ENCODE measurements around the gene TRABD2B. TPM values are rescaled to one million over a fixed set of nuclear protein-coding genes. Genes with fewer than 3 reads are reported as not detected.

Gene TRABD2B
- total RNA-seq, 1 experiment from 2014 or later, result 0.96 TPM

DNA sequence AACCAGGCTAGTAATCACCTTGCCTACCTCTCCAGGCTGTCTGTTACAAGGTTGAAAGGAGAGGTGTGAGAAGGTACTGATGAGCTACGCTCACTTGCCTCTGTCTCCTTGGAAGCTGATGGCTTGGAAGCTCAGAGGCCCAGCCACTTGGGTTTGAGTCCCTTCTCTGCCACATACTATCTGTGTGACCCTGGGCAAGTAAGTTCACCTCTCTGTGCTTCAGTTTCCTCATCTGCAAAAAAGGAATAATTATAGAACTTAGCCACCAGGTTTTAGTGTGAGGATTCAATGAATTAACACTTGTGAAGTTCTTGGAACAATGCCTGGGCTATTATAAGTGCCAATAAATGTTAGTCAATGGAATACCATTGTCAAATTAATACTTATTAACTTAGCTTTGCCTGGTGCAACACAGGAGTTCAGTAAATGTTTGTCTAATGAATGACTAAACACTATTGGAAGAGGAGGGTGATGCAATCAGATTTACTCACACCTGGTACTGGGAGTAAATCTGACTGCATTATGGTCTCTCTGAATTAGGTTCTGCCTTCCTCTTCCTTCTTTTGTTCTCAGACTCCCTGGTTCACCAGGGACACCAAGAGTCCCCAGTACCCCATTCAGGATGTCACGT lies 55.5 kb downstream of the TRABD2B start:
- no peaks in the 10 kb centered on the region for H3K36me3 Mint-ChIP-seq (ENCODE audit: insufficient read depth, unreplicated experiment)
- no peak overlapping the region for H3K4me3 Mint-ChIP-seq (ENCODE audit: unreplicated experiment)
- intact Hi-C loops (cut with micrococcal nuclease), result no loop called here
- no peaks in the 10 kb centered on the region for H3K9me3 Mint-ChIP-seq (ENCODE audit: unreplicated experiment)
- no TSS peak for BruUV-seq (replicated peaks)
- peak overlapping the region; percentile 64 for H3K27ac Mint-ChIP-seq (ENCODE audit: low read depth, unreplicated experiment)
- peaks cover 32% of the 10 kb centered on the region for H3K4me1 Mint-ChIP-seq (ENCODE audit: insufficient read depth, unreplicated experiment)
- TF ChIP-seq CTCF (IDR thresholded peaks at IDR 0.05; ENCODE audit: unreplicated experiment), result no peak
- POLR2A ChIA-PET, result interaction anchor here (0.9 kb wide), 1 partner anchor 28 kb away, joined by 3 read pairs; no protein-coding TSS in a partner anchor
- DNase-seq (ENCODE audit: unreplicated experiment), result peak; percentile 80
- CTCF ChIA-PET, result interaction anchor here (0.6 to 1.6 kb wide), 6 partner anchors 49 to 264 kb away, joined by 3 to 7 read pairs (median 4); no protein-coding TSS in a partner anchor
- no peaks in the 10 kb centered on the region for H3K27me3 Mint-ChIP-seq (ENCODE audit: insufficient read depth, unreplicated experiment)

GRCh38 chr1:47940779-47941178 lies 56.4 kb downstream of the TRABD2B start:
- peak; percentile 43 for DNase-seq (ENCODE audit: unreplicated experiment)
- no TSS peak for BruUV-seq (replicated peaks)
- H3K4me3 Mint-ChIP-seq (ENCODE audit: unreplicated experiment), result no peak overlapping the region
- H3K27me3 Mint-ChIP-seq (ENCODE audit: insufficient read depth, unreplicated experiment), result no peaks in the 10 kb centered on the region
- POLR2A ChIA-PET, result no interaction called here
- CTCF ChIA-PET, result interaction anchor here (0.6 to 1.9 kb wide), 6 partner anchors 9 to 265 kb away, joined by 3 to 9 read pairs (median 4); no protein-coding TSS in a partner anchor
- H3K36me3 Mint-ChIP-seq (ENCODE audit: insufficient read depth, unreplicated experiment), result no peaks in the 10 kb centered on the region
- intact Hi-C loops (cut with micrococcal nuclease), result no loop called here
- no peaks in the 10 kb centered on the region for H3K9me3 Mint-ChIP-seq (ENCODE audit: unreplicated experiment)
- peaks cover 32% of the 10 kb centered on the region for H3K4me1 Mint-ChIP-seq (ENCODE audit: insufficient read depth, unreplicated experiment)
- H3K27ac Mint-ChIP-seq (ENCODE audit: low read depth, unreplicated experiment), result peak overlapping the region; percentile 20
- no peak for TF ChIP-seq CTCF (IDR thresholded peaks at IDR 0.05; ENCODE audit: unreplicated experiment)

GRCh38 chr1:47940326-47940725 lies 56.9 kb downstream of the TRABD2B start:
- intact Hi-C loops (cut with micrococcal nuclease), result no loop called here
- ChIA-PET CTCF (interaction anchor here (0.5 to 1.9 kb wide), 4 partner anchors 9 to 876 kb away, joined by 3 to 9 read pairs (median 3); no protein-coding TSS in a partner anchor), POLR2A (no interaction called here)
- H3K27me3 Mint-ChIP-seq (ENCODE audit: insufficient read depth, unreplicated experiment), result no peaks in the 10 kb centered on the region
- DNase-seq (ENCODE audit: unreplicated experiment), result no peak
- H3K4me1 Mint-ChIP-seq (ENCODE audit: insufficient read depth, unreplicated experiment), result peaks cover 32% of the 10 kb centered on the region
- BruUV-seq (replicated peaks), result no TSS peak
- H3K36me3 Mint-ChIP-seq (ENCODE audit: insufficient read depth, unreplicated experiment), result no peaks in the 10 kb centered on the region
- no peak overlapping the region for H3K4me3 Mint-ChIP-seq (ENCODE audit: unreplicated experiment)
- no peaks in the 10 kb centered on the region for H3K9me3 Mint-ChIP-seq (ENCODE audit: unreplicated experiment)
- H3K27ac Mint-ChIP-seq (ENCODE audit: low read depth, unreplicated experiment), result peak overlapping the region; percentile 20
- TF ChIP-seq CTCF (IDR thresholded peaks at IDR 0.05; ENCODE audit: unreplicated experiment), result no peak

- ChIA-PET CTCF (interaction anchor here (1.1 kb wide), 1 partner anchor 42 kb away, joined by 3 read pairs; no protein-coding TSS in a partner anchor), POLR2A (no interaction called here)
- H3K9me3 Mint-ChIP-seq (ENCODE audit: unreplicated experiment), result no peaks in the 10 kb centered on the region
- H3K36me3 Mint-ChIP-seq (ENCODE audit: insufficient read depth, unreplicated experiment), result no peaks in the 10 kb centered on the region
- no peak for DNase-seq (ENCODE audit: unreplicated experiment)
- no peaks in the 10 kb centered on the region for H3K27me3 Mint-ChIP-seq (ENCODE audit: insufficient read depth, unreplicated experiment)
- peaks cover 50% of the 10 kb centered on the region for H3K4me1 Mint-ChIP-seq (ENCODE audit: insufficient read depth, unreplicated experiment)
- no TSS peak for BruUV-seq (replicated peaks)
- H3K27ac Mint-ChIP-seq (ENCODE audit: low read depth, unreplicated experiment), result no peak overlapping the region
- TF ChIP-seq CTCF (IDR thresholded peaks at IDR 0.05; ENCODE audit: unreplicated experiment), result no peak
- intact Hi-C loops (cut with micrococcal nuclease), result no loop called here
- H3K4me3 Mint-ChIP-seq (ENCODE audit: unreplicated experiment), result no peak overlapping the region
These were observed 58.7 kb downstream of the TRABD2B start for GRCh38 chr1:47938520-47938919.
